ENCODE measurements around the gene COL16A1. TPM values are rescaled to one million over a fixed set of nuclear protein-coding genes. Genes with fewer than 3 reads are reported as not detected.
"Not testable (repeated sequence)": the region's sequence is repeated elsewhere in the genome, so short reads cannot be mapped to it uniquely, and the experiment has no call there.

COL16A1 gene
- total RNA-seq, 1 donor from 2014 or later: 4.1 TPM

GRCh38 chr1:31707711-31708110 is 3.9 kb upstream of the COL16A1 start:
- FAIRE-seq (no peak), DNase-seq (ENCODE audit: low spot score in 2 of 2) (no peak)

DNA sequence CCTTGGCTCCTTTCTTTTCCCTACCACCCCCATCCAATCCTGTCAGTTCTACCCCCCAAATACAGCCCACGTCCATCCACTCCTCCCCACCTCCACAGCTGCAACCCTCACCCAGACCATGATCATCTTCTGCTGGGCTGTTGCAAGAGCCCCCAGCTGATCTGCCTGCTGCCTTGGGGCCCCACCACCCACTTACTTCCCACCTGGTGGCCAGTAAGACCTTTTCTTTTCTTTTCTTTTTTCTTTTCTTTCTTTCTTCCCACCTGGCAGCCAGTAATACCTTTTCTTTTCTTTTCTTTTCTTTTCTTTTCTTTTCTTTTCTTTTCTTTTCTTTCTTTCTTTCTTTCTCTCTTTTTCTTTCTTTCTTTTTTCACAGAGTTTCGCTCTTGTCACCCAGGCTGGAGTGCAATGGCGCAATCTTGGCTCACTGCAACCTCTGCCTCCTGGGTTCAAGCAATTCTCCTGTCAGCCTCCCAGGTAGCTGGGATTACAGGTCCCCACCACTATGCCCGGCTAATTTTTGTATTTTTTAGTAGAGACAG is 3.3 kb upstream of the COL16A1 start:
- not testable (repeated sequence) for DNase-seq (ENCODE audit: low spot score in 2 of 2); FAIRE-seq

DNA sequence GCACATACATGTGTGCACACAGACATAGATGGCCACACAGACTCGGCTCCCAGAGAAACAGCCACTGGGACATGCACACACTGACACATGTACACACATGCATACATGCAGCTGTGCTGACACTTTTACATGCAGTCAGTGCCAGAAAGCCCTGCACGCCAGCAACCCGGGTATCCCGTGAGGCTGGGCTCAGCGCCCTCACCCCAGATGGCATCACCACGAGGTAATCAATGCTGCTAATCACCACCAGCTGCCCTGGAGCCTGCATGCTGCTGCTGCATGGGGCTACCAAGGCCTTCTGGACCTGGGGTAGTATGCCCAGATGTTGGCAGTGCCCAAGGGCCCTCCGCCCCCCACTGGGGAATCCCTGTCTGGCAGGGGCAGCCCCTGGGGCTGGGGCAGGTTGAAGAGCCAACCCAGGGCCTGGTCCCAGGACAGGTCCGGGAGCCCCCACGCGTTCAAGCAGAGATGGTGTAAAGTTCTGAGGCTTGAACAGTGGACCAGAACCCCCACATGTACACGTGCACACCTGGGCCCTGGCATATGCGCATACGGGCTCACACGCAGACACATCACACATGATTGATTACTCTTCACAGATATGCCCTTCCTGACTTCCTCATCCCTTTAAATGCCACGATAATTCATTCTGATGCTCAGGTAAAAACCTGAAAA is 2.7 kb upstream of the COL16A1 start:
- DNase-seq (ENCODE audit: low spot score in 2 of 2) (no peak), FAIRE-seq (no peak)

- peak; percentile 57 to 68 for DNase-seq (ENCODE audit: low spot score in 2 of 2)
- no peak for FAIRE-seq
Measured at GRCh38 chr1:31705080-31705866, 1.5 kb upstream of the COL16A1 start.

DNA sequence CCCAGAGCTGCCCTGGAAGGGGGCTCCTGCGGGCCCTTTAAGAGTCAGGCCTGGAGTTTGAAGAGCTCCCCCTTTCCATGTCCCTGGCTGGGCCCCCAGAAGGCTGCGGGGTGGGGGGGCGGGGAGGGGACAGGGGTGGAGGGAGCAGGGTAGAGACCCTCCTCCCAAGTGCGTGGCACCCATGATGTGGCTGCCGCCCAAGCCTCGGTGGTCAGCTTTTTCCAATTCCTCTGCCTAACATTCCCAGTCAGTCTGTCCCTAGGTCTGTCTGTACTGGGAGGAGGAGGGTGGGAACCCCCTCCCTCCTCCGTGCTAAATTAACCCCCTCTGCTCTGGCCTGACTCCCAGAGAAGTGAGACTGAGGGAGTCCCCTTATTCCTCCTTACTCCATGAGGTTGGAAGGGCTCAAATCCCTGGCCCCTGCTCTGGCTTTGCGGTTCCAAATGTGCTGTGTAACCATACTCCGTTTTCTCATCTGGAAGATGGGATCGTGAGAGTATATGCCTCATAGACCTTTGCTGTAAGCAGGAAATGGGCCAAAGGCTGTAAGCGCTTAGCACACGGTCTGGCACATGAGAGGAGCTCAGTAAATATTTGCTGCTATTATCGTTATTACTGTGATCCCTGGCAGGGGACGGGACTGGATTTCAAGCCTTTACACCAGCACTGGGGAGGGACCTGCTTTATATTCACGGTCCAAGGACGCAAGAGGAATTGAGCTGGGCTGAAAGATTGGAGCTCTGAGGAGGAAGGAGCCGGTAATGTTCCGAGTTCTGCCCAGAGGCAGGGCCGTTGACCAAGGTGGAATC is 658 bp upstream of the COL16A1 start:
- no peak for DNase-seq (ENCODE audit: low spot score in 2 of 2)
- FAIRE-seq: no peak

DNA sequence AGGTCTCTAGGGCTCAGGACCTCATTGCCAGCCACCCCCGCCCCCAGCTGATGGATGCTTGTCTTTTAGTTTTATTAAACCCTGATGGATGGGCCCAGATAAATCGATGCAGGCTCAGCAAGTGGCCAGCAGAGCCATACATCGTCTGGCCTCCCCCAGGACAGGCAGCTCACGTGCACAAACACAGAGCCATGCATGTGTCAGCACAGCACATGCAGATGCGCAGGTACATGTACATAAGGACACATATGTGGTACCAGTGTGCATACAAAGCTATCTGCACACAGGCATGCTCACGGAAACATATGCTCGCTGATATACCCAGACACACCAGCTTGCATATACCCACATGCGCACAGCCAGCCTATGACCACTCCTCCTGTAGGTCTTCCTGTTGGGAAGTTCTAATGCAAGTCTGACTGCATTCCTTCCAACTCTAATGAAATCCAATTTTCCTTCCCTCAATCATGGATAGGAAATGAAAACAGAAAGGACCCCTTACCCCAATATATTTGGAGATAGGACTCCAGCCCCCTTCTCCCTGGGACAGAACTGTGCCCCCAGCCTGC is 897 bp downstream of the COL16A1 start:
- DNase-seq (ENCODE audit: low spot score in 2 of 2) (no peak), FAIRE-seq (no peak)

DNA sequence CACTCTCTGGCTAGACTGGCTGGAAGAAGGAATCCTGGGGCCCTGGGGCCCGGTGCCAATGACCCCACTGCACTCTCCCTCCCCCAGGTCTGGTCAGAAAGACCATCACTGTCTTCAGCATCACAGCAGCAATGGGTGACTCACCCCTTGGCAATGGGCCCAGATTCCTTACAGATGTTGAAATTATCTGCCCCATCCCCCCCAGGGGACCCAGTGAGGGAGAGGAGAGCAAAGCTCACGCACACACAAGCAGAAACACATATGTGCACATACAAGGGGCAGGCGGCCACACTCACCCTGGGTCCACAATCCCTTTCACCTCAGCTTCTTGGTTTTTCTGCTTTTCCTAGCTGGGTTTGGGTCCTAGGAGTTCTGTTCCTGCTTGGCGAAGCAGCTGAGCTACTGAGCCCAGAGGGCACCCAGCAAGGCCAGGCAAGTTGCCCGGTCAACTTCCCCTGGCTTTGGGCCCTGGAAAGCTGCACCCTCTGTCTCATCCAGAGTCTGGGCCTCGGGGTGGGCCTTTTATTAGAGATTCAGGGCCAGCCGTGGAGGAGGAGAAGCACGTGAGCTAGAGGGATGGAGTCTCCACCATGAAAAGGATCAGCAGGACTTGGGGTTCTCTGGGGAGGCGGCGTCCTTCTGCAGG is 2.6 kb downstream of the COL16A1 start:
- DNase-seq (ENCODE audit: low spot score in 2 of 2): peak; percentile 73 to 79
- no peak for FAIRE-seq

- DNase-seq (ENCODE audit: low spot score in 2 of 2) (no peak), FAIRE-seq (no peak)
Measured at GRCh38 chr1:31700468-31701090, 3.2 kb downstream of the COL16A1 start.

DNA sequence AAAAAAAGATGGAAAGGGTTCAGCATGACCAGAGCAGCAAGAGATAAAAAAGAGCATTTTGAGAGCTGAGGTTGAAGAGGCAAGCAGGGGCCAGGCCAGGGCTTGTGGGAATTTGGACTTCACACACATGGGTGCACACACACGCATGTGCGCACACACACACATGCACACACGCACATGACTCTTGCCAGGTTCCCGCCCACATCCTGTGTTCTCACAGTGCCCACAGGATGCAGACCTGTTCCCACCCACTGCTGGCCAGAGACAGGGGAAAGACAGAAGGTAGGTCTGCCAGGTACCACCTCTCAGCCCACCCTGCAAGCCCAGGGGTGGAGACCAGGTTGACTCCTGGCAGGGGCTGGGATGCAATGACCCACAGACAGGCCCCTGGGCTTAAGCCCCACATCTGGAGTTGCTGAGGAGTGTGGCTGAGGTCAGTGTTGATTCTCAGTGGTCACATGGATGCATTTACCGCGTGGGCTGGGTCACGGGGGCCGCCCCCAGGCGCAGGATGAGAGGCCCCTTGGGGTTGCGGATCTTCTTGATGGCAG is 4.4 kb downstream of the COL16A1 start:
- FAIRE-seq (no peak), DNase-seq (ENCODE audit: low spot score in 2 of 2) (no peak)

DNA sequence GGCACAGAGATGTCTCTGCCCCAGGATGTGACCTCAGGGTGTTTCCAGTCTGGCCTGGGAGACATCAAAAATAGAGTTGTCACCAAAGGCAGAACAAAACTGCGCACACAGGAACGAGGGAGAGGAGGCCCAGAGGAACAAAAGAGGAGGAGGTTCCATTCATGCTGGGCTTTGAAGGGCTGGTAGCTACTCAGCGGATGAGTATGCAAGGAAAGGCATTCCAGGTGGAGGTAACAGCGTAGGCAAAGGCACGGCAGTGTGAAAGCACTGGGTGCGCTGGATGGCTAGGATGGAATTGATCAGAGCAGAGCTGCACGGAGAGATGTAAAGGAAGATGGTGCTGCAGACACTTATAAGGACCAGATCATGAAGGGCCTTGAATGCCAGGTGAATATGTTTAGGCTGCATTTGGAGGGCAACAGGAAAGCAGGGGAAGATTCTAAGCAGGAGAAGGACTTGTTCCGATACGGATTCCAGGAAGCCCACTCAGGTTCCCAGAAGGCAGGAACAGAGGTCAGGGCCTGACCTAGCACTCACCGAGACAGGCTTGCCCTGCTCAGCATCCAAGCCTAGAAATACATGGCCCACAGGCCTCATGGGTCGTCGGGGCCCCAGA is 6.3 kb downstream of the COL16A1 start:
- no peak for FAIRE-seq
- no peak for DNase-seq (ENCODE audit: low spot score in 2 of 2)

GRCh38 chr1:31696242-31696641 is 7.6 kb downstream of the COL16A1 start:
- DNase-seq (ENCODE audit: low spot score in 2 of 2): peak; percentile 73 to 78
- no peak for FAIRE-seq

- DNase-seq (ENCODE audit: low spot score in 2 of 2): no peak
- FAIRE-seq: no peak
Measured at GRCh38 chr1:31695327-31695726, 8.5 kb downstream of the COL16A1 start.

GRCh38 chr1:31694964-31695313 is 8.9 kb downstream of the COL16A1 start:
- FAIRE-seq (no peak), DNase-seq (ENCODE audit: low spot score in 2 of 2) (peak; percentile 70 to 71)

DNA sequence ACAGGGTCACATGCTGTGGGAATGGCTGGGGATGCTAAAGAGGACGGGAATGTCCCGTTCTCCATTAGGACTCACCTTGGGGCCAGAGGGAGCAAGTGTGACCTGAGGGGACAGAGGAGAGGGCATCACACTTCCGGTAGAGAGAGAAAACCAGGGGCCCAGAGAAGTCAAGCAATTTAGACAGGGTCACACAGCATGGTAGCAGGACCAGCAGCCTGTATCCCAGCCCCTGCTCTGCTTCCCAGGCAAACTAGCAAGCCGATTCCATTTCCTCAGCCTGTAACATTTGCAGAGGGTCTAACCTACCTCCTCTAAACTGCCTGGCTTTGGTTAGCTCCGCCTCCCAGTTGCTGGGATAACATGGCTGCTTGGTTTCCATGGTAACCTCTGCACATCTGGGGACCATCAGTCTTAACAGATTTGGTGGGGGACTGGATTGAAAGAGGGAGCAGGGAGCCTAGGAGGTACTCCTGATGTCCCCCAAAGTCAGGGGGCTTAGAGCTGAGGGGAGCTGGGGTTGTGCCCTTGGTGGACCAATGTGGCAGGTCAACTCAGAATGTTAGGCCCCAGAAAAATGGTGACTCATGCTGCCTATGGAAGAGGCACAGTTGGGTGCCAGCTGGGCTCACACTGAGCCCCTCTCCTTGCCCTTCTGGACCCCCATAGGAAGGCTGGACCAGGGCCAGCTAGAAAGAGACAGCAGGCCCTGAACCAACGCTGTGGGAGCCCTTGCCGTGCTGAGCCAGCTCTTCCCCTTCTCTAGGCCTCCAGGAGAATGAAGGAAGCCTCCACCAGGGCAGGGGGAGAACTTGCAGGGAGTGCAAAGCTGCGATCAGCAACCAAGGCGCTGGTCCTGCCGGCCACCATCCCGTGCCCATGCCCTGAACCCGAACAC is 9.5 kb downstream of the COL16A1 start:
- no peak for FAIRE-seq
- DNase-seq (ENCODE audit: low spot score in 2 of 2): no peak

- no peak for DNase-seq (ENCODE audit: low spot score in 2 of 2)
Measured at GRCh38 chr1:31693231-31693630, 10.6 kb downstream of the COL16A1 start.

GRCh38 chr1:31691951-31692350 is 11.9 kb downstream of the COL16A1 start:
- FAIRE-seq (no peak), DNase-seq (ENCODE audit: low spot score in 2 of 2) (no peak)

More at GRCh38 chr1:31693231-31693630, 10.6 kb downstream of the COL16A1 start:
- FAIRE-seq: no peak

DNA sequence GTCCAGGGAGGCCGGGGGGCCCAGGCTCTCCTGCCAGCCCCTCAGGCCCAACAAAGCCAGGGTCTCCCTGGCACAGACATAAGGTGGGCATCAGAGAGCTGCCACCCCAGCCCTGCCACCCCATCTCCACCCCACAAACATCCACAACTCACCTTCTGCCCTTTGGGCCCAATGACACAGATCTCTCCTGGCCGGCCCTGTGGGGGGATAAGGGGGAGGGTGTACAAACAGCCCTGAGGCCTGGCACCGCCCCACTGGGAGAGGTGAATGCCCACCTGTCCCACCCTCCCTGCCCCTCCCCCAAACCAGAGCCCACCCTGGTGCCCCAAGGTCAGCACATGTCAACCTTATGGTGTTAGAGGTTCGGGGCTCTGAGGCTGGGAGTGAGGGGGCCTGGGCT is 12.4 kb downstream of the COL16A1 start:
- FAIRE-seq (no peak), DNase-seq (ENCODE audit: low spot score in 2 of 2) (no peak)

GRCh38 chr1:31690921-31691320 is 12.9 kb downstream of the COL16A1 start:
- DNase-seq (ENCODE audit: low spot score in 2 of 2) (no peak), FAIRE-seq (no peak)
